ENCODE results near the gene ALS2CL. TPM values are rescaled to one million over a fixed set of nuclear protein-coding genes. Genes with fewer than 3 reads are reported as not detected.

The ALS2CL gene
- total and polyA plus RNA-seq, 2 donors (not counting 3 experiments of a cell fraction or from before 2014, with no cell fraction given): 7.8 to 10.1 TPM

GRCh38 chr3:46715507-46716175 lies 22.2 kb upstream of the ALS2CL start:
- dilution Hi-C loops (cut with MboI; ENCODE audit: extremely low pct_ligation_motif_present, low sequenced_read_pairs) (no loop called here), intact Hi-C loops (cut with micrococcal nuclease) (no loop called here)
- no TSS peak for BruUV-seq (replicated peaks)
- H3K4me2 ChIP-seq (ENCODE audit: insufficient read depth, low read length): no peak overlapping the region
- H3K9ac ChIP-seq (replicated peaks; ENCODE audit: extremely low read depth, insufficient read depth, low read length): no peak overlapping the region
- H4K20me1 ChIP-seq (replicated peaks; ENCODE audit: control insufficient read depth, extremely low read depth, insufficient read depth, low read length): no peaks in the 10 kb centered on the region
- no peaks in the 10 kb centered on the region for H3K9me3 ChIP-seq (replicated peaks; ENCODE audit: control insufficient read depth, insufficient read depth, low read length)
- H3K79me2 ChIP-seq (ENCODE audit: control insufficient read depth, insufficient read depth, low read length): no peaks in the 10 kb centered on the region
- H3K27me3 ChIP-seq (ENCODE audit: control insufficient read depth in 2 of 2, insufficient read depth in 2 of 2, low read length in 2 of 2): peaks cover 2 to 4% of the 10 kb centered on the region in 2 experiments
- TF ChIP-seq CTCF (IDR thresholded peaks at IDR 0.05; ENCODE audit: extremely low read depth in 1 of 2, insufficient read depth in 1 of 2, low read depth in 1 of 2, low read length in 2 of 2): no peak
- TF ChIP-seq POLR2A (IDR thresholded peaks at IDR 0.05; ENCODE audit: low read depth, low read length): no peak
- TF ChIP-seq EZH2 (IDR thresholded peaks at IDR 0.05; ENCODE audit: borderline replicate concordance, low read depth, low read length, severe bottlenecking): no peak
- TF ChIP-seq GATA2 (IDR thresholded peaks at IDR 0.05; ENCODE audit: insufficient read depth, insufficient read length, low read depth, low read length): no peak
- TF ChIP-seq POLR2AphosphoS5 (IDR thresholded peaks at IDR 0.05; ENCODE audit: insufficient read depth, low read depth, low read length): no peak
- TF ChIP-seq FOS (IDR thresholded peaks at IDR 0.05; ENCODE audit: borderline replicate concordance, insufficient read depth, low read length): no peak
- TF ChIP-seq JUN (IDR thresholded peaks at IDR 0.05; ENCODE audit: borderline replicate concordance, insufficient read depth, insufficient read length, low read depth): no peak
- TF ChIP-seq MYC (IDR thresholded peaks at IDR 0.05; ENCODE audit: low read depth, low read length): no peak
- no peak for TF ChIP-seq MAX (IDR thresholded peaks at IDR 0.05; ENCODE audit: insufficient read depth, insufficient read length)
- FAIRE-seq (no peak), DNase-seq (ENCODE audit: low read depth, low spot score) (no peak)
- H3K36me3 ChIP-seq (ENCODE audit: control insufficient read depth in 2 of 2, extremely low read depth in 1 of 2, insufficient read depth in 2 of 2, low read length in 2 of 2): no peaks in the 10 kb centered on the region
- POLR2A ChIA-PET: interaction anchor here (0.7 kb wide), 1 partner anchor 277 kb away, joined by 3 read pairs; no protein-coding TSS in a partner anchor
- H3K4me3 ChIP-seq (replicated peaks in 1 of 3; ENCODE audit: insufficient read depth in 1 of 3, low read depth in 1 of 3, low read length in 3 of 3): no peak overlapping the region
- CTCF ChIA-PET: interaction anchor here (0.8 to 2.4 kb wide), 5 partner anchors 9 to 194 kb away, joined by 3 to 7 read pairs (median 3); no protein-coding TSS in a partner anchor
- H3K9me1 ChIP-seq (replicated peaks; ENCODE audit: control insufficient read depth, extremely low read depth, insufficient read depth, low read length): no peaks in the 10 kb centered on the region
- H3K27ac ChIP-seq (ENCODE audit: insufficient read depth, low read depth, low read length): no peak overlapping the region
- H2AFZ ChIP-seq (ENCODE audit: low read depth, low read length): no peak overlapping the region
- no peaks in the 10 kb centered on the region for H3K4me1 ChIP-seq (ENCODE audit: control insufficient read depth, extremely low read depth, insufficient read depth, low read length)

All from endothelial cell of umbilical vein (primary cell).